Measurements from ENCODE around the gene OR56B4.

The OR56B4 gene

DNA sequence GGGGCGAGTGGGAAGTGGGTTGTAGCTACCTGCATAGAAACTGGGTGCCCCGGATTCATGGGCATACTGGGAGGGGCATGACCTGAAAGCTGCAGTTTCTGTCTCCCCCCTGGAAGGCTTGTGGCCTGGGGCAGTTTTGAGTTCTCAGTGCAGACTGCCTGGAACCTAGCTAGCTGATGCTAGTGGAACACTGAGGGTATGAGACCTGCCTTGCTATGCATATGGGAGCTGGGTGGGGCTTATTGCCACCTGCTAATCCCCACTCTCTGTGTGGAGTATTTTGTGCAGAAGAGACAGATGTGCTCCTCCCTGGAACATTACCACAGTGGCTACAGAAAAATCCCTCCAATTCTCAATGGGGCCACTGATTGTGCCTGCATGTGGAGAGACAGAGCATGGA, 11.7 kb upstream of the OR56B4 start:
- TF ChIP-seq FOXM1 (IDR thresholded peaks at IDR 0.05; ENCODE audit: borderline replicate concordance, low read depth) (no peak), CEBPB (IDR thresholded peaks at IDR 0.05) (no peak), CREB1 (IDR thresholded peaks at IDR 0.05; ENCODE audit: low read depth) (no peak), EP300 (IDR thresholded peaks at IDR 0.05; ENCODE audit: borderline replicate concordance) (no peak), TEAD4 (IDR thresholded peaks at IDR 0.05) (no peak), TAF1 (IDR thresholded peaks at IDR 0.05; ENCODE audit: low read depth) (no peak), ZBTB7A (IDR thresholded peaks at IDR 0.05; ENCODE audit: low read depth) (no peak), YY1 (IDR thresholded peaks at IDR 0.05; ENCODE audit: low read depth) (no peak), NFIC (IDR thresholded peaks at IDR 0.05) (no peak), RAD21 (IDR thresholded peaks at IDR 0.05; ENCODE audit: low read depth) (no peak), TCF12 (IDR thresholded peaks at IDR 0.05; ENCODE audit: low read depth) (no peak), EGR1 (IDR thresholded peaks at IDR 0.05) (no peak)
- TF ChIP-seq, protein P1, sequence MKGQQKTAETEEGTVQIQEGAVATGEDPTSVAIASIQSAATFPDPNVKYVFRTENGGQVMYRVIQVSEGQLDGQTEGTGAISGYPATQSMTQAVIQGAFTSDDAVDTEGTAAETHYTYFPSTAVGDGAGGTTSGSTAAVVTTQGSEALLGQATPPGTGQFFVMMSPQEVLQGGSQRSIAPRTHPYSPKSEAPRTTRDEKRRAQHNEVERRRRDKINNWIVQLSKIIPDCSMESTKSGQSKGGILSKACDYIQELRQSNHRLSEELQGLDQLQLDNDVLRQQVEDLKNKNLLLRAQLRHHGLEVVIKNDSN (IDR thresholded peaks at IDR 0.05), result no peak
- TF ChIP-seq, protein P2, sequence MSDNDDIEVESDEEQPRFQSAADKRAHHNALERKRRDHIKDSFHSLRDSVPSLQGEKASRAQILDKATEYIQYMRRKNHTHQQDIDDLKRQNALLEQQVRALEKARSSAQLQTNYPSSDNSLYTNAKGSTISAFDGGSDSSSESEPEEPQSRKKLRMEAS (IDR thresholded peaks at IDR 0.05), result no peak
- TF ChIP-seq, protein P3, sequence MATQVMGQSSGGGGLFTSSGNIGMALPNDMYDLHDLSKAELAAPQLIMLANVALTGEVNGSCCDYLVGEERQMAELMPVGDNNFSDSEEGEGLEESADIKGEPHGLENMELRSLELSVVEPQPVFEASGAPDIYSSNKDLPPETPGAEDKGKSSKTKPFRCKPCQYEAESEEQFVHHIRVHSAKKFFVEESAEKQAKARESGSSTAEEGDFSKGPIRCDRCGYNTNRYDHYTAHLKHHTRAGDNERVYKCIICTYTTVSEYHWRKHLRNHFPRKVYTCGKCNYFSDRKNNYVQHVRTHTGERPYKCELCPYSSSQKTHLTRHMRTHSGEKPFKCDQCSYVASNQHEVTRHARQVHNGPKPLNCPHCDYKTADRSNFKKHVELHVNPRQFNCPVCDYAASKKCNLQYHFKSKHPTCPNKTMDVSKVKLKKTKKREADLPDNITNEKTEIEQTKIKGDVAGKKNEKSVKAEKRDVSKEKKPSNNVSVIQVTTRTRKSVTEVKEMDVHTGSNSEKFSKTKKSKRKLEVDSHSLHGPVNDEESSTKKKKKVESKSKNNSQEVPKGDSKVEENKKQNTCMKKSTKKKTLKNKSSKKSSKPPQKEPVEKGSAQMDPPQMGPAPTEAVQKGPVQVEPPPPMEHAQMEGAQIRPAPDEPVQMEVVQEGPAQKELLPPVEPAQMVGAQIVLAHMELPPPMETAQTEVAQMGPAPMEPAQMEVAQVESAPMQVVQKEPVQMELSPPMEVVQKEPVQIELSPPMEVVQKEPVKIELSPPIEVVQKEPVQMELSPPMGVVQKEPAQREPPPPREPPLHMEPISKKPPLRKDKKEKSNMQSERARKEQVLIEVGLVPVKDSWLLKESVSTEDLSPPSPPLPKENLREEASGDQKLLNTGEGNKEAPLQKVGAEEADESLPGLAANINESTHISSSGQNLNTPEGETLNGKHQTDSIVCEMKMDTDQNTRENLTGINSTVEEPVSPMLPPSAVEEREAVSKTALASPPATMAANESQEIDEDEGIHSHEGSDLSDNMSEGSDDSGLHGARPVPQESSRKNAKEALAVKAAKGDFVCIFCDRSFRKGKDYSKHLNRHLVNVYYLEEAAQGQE (IDR thresholded peaks at IDR 0.05; ENCODE audit: low read depth), result no peak

DNA sequence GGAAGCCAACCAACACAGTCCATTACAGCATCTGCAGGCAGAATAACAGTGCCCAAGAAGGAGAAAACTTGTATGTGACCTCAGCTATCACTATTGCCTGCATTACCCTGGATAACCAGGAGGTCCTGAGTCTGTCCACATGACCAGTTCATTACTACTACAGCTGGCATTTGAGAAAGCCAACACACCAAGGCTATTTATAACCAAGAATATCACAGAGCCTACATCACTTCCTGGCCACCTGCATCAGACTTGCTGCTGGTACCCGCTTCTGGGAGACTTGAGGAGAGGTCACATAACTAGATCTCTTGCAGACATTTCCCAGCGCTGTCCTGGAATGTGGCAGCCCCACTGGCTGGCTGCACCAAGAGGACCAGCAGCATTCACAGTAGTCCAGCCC, 11.1 kb upstream of the OR56B4 start:
- no peak for TF ChIP-seq YY1 (IDR thresholded peaks at IDR 0.05; ENCODE audit: low read depth)
- no peak for TF ChIP-seq CREB1 (IDR thresholded peaks at IDR 0.05; ENCODE audit: low read depth)
- TF ChIP-seq CEBPB (IDR thresholded peaks at IDR 0.05), result no peak
- no peak for TF ChIP-seq EGR1 (IDR thresholded peaks at IDR 0.05)
- TF ChIP-seq RAD21 (IDR thresholded peaks at IDR 0.05; ENCODE audit: low read depth), result no peak
- TF ChIP-seq, protein P1 (IDR thresholded peaks at IDR 0.05), result no peak
- TF ChIP-seq NFIC (IDR thresholded peaks at IDR 0.05), result no peak
- no peak for TF ChIP-seq ZBTB7A (IDR thresholded peaks at IDR 0.05; ENCODE audit: low read depth)
- TF ChIP-seq, protein P2 (IDR thresholded peaks at IDR 0.05), result no peak

DNA sequence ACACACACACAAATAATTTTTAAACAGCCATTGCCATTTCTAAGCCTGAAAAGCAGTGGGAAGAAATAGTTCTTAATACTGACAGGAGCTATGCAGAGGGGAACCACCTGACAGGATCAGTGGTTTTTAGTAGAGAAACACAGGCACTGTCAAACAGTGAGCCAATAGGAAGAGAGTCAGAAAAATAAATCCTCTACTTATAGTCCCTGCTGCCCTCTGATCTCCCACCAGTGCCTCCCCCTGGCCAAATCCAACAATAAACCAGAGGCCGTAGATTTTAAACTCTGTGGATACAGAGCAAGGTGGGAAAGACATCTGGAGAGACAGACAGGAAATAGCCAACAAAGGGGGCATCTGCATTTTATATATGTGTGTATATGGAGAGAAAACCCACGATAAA, 7.9 kb upstream of the OR56B4 start:
- TF ChIP-seq, protein P3 (IDR thresholded peaks at IDR 0.05; ENCODE audit: low read depth), result no peak
- TF ChIP-seq CREB1 (IDR thresholded peaks at IDR 0.05; ENCODE audit: low read depth), result no peak
- TF ChIP-seq TAF1 (IDR thresholded peaks at IDR 0.05; ENCODE audit: low read depth), result no peak
- no peak for TF ChIP-seq TEAD4 (IDR thresholded peaks at IDR 0.05)
- no peak for TF ChIP-seq NFIC (IDR thresholded peaks at IDR 0.05)
- TF ChIP-seq, protein P1 (IDR thresholded peaks at IDR 0.05), result no peak
- TF ChIP-seq TCF12 (IDR thresholded peaks at IDR 0.05; ENCODE audit: low read depth), result no peak
- TF ChIP-seq, protein P2 (IDR thresholded peaks at IDR 0.05), result no peak
- TF ChIP-seq EGR1 (IDR thresholded peaks at IDR 0.05), result no peak
- no peak for TF ChIP-seq CEBPB (IDR thresholded peaks at IDR 0.05)
- TF ChIP-seq YY1 (IDR thresholded peaks at IDR 0.05; ENCODE audit: low read depth), result no peak
- TF ChIP-seq EP300 (IDR thresholded peaks at IDR 0.05; ENCODE audit: borderline replicate concordance), result no peak
- no peak for TF ChIP-seq RAD21 (IDR thresholded peaks at IDR 0.05; ENCODE audit: low read depth)
- TF ChIP-seq FOXM1 (IDR thresholded peaks at IDR 0.05; ENCODE audit: borderline replicate concordance, low read depth), result no peak
- no peak for TF ChIP-seq ZBTB7A (IDR thresholded peaks at IDR 0.05; ENCODE audit: low read depth)

DNA sequence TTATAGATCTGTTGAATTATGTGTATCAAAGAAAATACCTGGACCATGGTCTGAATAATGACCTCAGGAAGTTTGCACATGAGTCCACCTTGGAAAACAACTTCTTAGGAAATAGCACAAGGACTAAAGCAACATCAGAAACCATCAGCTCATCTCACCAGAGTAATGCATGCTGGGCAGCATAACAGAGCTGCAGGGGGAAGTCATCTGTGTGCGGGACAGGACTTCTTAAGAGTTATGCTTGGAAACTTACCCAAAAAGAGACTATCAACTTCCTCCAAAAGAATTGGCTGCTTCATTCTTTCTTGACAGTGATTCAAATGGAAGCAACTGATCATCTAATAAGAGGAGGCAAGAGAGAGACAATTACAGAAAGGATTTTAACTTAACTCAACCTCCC, 2.5 kb downstream of the OR56B4 start:
- no peak for TF ChIP-seq TCF12 (IDR thresholded peaks at IDR 0.05; ENCODE audit: low read depth)
- TF ChIP-seq CEBPB (IDR thresholded peaks at IDR 0.05), result no peak
- TF ChIP-seq RAD21 (IDR thresholded peaks at IDR 0.05; ENCODE audit: low read depth), result no peak
- TF ChIP-seq, protein P1 (IDR thresholded peaks at IDR 0.05), result no peak
- no peak for TF ChIP-seq FOXM1 (IDR thresholded peaks at IDR 0.05; ENCODE audit: borderline replicate concordance, low read depth)

DNA sequence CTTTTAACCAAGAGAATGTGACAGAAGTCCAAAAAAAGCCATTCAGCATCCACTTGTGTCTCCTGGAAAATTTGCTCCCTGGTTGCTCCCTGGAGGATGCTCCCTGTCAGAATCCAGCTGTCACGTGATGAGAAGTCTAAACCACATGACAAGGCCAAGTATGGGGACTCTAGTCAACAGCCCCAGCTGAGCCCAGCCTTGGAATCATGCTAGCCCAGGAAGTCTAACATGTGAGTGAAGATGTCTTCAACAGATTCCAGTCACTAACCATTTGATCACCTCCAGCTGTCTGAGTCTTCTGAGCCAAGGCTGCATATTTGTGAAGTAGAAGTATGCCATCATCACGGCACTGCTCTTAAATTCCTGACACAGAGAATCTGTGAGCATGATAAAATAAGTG, 4.2 kb downstream of the OR56B4 start:
- no peak for TF ChIP-seq CREB1 (IDR thresholded peaks at IDR 0.05; ENCODE audit: low read depth)
- TF ChIP-seq CEBPB (IDR thresholded peaks at IDR 0.05), result no peak
- no peak for TF ChIP-seq YY1 (IDR thresholded peaks at IDR 0.05; ENCODE audit: low read depth)
- TF ChIP-seq TEAD4 (IDR thresholded peaks at IDR 0.05), result no peak
- TF ChIP-seq, protein P1 (IDR thresholded peaks at IDR 0.05), result peak; percentile 36
- TF ChIP-seq NFIC (IDR thresholded peaks at IDR 0.05), result no peak
